SK-N-SH treated with all-trans-retinoic acid at 6 μM for 48 hours (cell line): Measurements from ENCODE around the gene LOXL4.

Source experiments
- ARNTL ChIP-seq: fragments of 450-650 bp; formaldehyde crosslinking; IDR thresholded peaks from 2 replicates; pipeline ENCODE4 v1.5.0; 2020; ENCODE audit warnings: low read depth, mild to moderate bottlenecking, moderate library complexity, borderline replicate concordance
- CSDC2 ChIP-seq: fragments of 250-450 bp; sonication (Bioruptor Pico); IDR thresholded peaks from 2 replicates; pipeline ENCODE4 v1.5.0; 2020; ENCODE audit warnings: mild to moderate bottlenecking, moderate library complexity
- ESRRG ChIP-seq: fragments of 250-450 bp; sonication (Bioruptor Pico); IDR thresholded peaks from 2 replicates; pipeline ENCODE4 v1.6.1; 2021; ENCODE audit warnings: mild to moderate bottlenecking
- GLIS3 ChIP-seq: fragments of 250-450 bp; sonication (Bioruptor Pico); IDR thresholded peaks from 2 replicates; pipeline ENCODE4 v1.5.0; 2020; ENCODE audit warnings: mild to moderate bottlenecking, moderate library complexity
- PATZ1 ChIP-seq: fragments of 250-450 bp; sonication (Bioruptor Pico); IDR thresholded peaks from 2 replicates; pipeline ENCODE4 v1.8.0; 2020; ENCODE audit warnings: mild to moderate bottlenecking, moderate library complexity, borderline replicate concordance
- PPARA ChIP-seq: fragments of 250-450 bp; sonication (Bioruptor Pico); IDR thresholded peaks from 2 replicates; pipeline ENCODE4 v1.5.0; 2020; ENCODE audit warnings: mild to moderate bottlenecking, borderline replicate concordance
- SNAI2 ChIP-seq: fragments of 250-450 bp; sonication (Bioruptor Pico); IDR thresholded peaks from 2 replicates; pipeline ENCODE4 v1.5.0; 2020; ENCODE audit warnings: mild to moderate bottlenecking, moderate library complexity
- TOX ChIP-seq: fragments of 250-450 bp; sonication (Bioruptor Pico); IDR thresholded peaks from 2 replicates; pipeline ENCODE4 v1.8.0; 2021; ENCODE audit warnings: mild to moderate bottlenecking, moderate library complexity, borderline replicate concordance
- TSHZ2 ChIP-seq: fragments of 250-450 bp; sonication (Bioruptor Pico); IDR thresholded peaks from 2 replicates; pipeline ENCODE4 v1.5.0; 2020; ENCODE audit warnings: mild to moderate bottlenecking, moderate library complexity
- ZFP3 ChIP-seq: fragments of 250-450 bp; sonication (Bioruptor Pico); IDR thresholded peaks from 2 replicates; pipeline ENCODE4 v1.5.0; 2020; ENCODE audit warnings: mild to moderate bottlenecking, moderate library complexity
- ZNF8 ChIP-seq: fragments of 450-650 bp; formaldehyde crosslinking; IDR thresholded peaks from 2 replicates; pipeline ENCODE4 v1.5.0; 2020; ENCODE audit warnings: mild to moderate bottlenecking, moderate library complexity
- TF ChIP-seq, protein P1 (sequence below): fragments of 250-450 bp; sonication (Bioruptor Pico); IDR thresholded peaks from 2 replicates; pipeline ENCODE4 v1.5.1; 2021; ENCODE audit warnings: mild to moderate bottlenecking, moderate library complexity

- TF ChIP-seq PATZ1 (CRISPR knock-in tag) (no peak), CSDC2 (CRISPR knock-in tag) (no peak), ARNTL (CRISPR knock-in tag) (no peak), TOX (CRISPR knock-in tag) (no peak), GLIS3 (CRISPR knock-in tag) (no peak), ESRRG (CRISPR knock-in tag) (no peak), ZNF8 (no peak), PPARA (no peak), SNAI2 (CRISPR knock-in tag) (no peak), TSHZ2 (CRISPR knock-in tag) (no peak), ZFP3 (CRISPR knock-in tag) (no peak)
- TF ChIP-seq, protein P1, sequence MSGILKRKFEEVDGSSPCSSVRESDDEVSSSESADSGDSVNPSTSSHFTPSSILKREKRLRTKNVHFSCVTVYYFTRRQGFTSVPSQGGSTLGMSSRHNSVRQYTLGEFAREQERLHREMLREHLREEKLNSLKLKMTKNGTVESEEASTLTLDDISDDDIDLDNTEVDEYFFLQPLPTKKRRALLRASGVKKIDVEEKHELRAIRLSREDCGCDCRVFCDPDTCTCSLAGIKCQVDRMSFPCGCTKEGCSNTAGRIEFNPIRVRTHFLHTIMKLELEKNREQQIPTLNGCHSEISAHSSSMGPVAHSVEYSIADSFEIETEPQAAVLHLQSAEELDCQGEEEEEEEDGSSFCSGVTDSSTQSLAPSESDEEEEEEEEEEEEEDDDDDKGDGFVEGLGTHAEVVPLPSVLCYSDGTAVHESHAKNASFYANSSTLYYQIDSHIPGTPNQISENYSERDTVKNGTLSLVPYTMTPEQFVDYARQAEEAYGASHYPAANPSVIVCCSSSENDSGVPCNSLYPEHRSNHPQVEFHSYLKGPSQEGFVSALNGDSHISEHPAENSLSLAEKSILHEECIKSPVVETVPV (CRISPR knock-in tag): no peak
These were observed 46.7 kb upstream of the LOXL4 start for GRCh38 chr10:98314532-98315284.
